ENCODE results near the gene IREB2. TPM values are rescaled to one million over a fixed set of nuclear protein-coding genes. Genes with fewer than 3 reads are reported as not detected.
"Not testable (repeated sequence)": the region's sequence is repeated elsewhere in the genome, so short reads cannot be mapped to it uniquely, and the experiment has no call there.

IREB2 gene
- total RNA-seq, 1 experiment from 2014 or later = 86.4 TPM

DNA sequence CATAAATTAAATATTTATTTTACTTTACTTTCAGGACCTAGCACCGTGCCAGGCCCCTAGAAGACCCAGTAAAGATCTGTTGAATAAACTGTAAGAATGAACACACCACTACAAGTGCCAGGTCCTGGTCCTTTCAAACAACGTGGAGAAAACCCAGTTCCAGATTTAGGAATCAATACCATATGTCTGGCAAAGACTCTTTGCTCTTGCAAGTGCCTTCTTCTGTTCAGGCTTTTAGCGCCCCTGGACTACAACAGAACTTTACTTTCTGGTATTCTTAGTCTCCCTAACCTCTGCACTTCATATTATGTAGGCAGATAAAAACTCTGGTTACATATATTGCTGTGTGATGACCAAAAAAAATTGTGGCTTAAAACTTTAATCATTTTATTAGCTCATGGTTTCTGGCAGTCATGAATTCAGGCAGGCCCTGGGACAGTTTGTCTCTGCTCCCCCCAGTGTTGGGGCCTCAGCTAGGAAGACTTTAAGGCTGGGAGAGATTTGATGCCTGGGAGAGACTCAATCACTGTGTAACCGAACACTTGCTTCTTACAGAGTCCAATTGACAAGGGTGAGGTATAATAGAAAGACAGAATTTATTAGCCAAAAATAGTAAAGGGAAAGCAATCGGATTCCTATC lies 99.4 kb downstream of the IREB2 start:
- intact Hi-C loops (cut with micrococcal nuclease; ENCODE audit: unreplicated experiment) = no loop called here
- no peak for TF ChIP-seq EZH2 (IDR thresholded peaks at IDR 0.05; ENCODE audit: borderline replicate concordance, low read depth, low read length, poor library complexity, severe bottlenecking)
- TF ChIP-seq, protein P1, sequence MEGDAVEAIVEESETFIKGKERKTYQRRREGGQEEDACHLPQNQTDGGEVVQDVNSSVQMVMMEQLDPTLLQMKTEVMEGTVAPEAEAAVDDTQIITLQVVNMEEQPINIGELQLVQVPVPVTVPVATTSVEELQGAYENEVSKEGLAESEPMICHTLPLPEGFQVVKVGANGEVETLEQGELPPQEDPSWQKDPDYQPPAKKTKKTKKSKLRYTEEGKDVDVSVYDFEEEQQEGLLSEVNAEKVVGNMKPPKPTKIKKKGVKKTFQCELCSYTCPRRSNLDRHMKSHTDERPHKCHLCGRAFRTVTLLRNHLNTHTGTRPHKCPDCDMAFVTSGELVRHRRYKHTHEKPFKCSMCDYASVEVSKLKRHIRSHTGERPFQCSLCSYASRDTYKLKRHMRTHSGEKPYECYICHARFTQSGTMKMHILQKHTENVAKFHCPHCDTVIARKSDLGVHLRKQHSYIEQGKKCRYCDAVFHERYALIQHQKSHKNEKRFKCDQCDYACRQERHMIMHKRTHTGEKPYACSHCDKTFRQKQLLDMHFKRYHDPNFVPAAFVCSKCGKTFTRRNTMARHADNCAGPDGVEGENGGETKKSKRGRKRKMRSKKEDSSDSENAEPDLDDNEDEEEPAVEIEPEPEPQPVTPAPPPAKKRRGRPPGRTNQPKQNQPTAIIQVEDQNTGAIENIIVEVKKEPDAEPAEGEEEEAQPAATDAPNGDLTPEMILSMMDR (conservative IDR thresholded peaks at IDR 0.05; ENCODE audit: low read depth, low read length) = no peak
- CTCF ChIA-PET = interaction anchor here (0.5 kb wide), 1 partner anchor 1457 kb away, joined by 6 read pairs; no protein-coding TSS in a partner anchor
- H3K4me3 ChIP-seq (ENCODE audit: low read depth, low read length, poor library complexity, severe bottlenecking) = no peak overlapping the region
- no peaks in the 10 kb centered on the region for H3K9me3 ChIP-seq (ENCODE audit: low read depth, low read length, poor library complexity, severe bottlenecking)
- H3K4me1 ChIP-seq (ENCODE audit: insufficient read depth, low read length, poor library complexity, severe bottlenecking) = peaks cover 6% of the 10 kb centered on the region
- DNase-seq (ENCODE audit: low spot score) = no peak
- H3K27ac ChIP-seq (ENCODE audit: low read depth, low read length, poor library complexity, severe bottlenecking) = no peak overlapping the region
- BruUV-seq (replicated peaks) = no TSS peak
- POLR2A ChIA-PET (ENCODE audit: low non-redundant PET) = no interaction called here
- no peaks in the 10 kb centered on the region for H3K27me3 ChIP-seq (replicated peaks; ENCODE audit: insufficient read depth, low read depth, low read length, poor library complexity)
- H3K36me3 ChIP-seq (ENCODE audit: insufficient read depth, low read length, poor library complexity, severe bottlenecking) = peaks cover 5% of the 10 kb centered on the region

DNA sequence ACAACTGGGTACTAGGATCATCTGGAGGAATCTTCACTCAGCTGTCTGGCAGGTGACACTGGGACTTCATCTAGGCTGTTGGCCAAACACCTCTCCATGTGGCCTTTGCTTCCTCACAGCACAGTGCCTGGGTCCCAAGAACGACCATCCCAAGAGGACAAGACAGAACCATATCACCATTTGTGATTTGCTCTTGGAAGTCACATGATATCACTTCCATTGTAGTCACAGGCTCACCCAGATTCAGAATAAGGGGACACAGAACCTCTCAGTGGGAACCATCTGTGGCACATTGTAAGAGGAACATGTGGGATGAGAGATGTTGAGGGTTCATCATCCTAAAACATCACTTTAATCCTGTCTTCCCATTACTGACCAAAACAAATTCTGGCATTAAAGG lies 100.3 kb downstream of the IREB2 start:
- Histone ChIP-seq H3K4me1 (ENCODE audit: insufficient read depth, low read length, poor library complexity, severe bottlenecking) (peaks cover 6% of the 10 kb centered on the region), H3K9me3 (ENCODE audit: low read depth, low read length, poor library complexity, severe bottlenecking) (no peaks in the 10 kb centered on the region), H3K36me3 (ENCODE audit: insufficient read depth, low read length, poor library complexity, severe bottlenecking) (peaks cover 15% of the 10 kb centered on the region), H3K4me3 (ENCODE audit: low read depth, low read length, poor library complexity, severe bottlenecking) (no peak overlapping the region), H3K27ac (ENCODE audit: low read depth, low read length, poor library complexity, severe bottlenecking) (no peak overlapping the region), H3K27me3 (replicated peaks; ENCODE audit: insufficient read depth, low read depth, low read length, poor library complexity) (no peaks in the 10 kb centered on the region)
- ChIA-PET POLR2A (ENCODE audit: low non-redundant PET) (no interaction called here), CTCF (no interaction called here)
- intact Hi-C loops (cut with micrococcal nuclease; ENCODE audit: unreplicated experiment) = no loop called here
- TF ChIP-seq, protein P1 (conservative IDR thresholded peaks at IDR 0.05; ENCODE audit: low read depth, low read length) = no peak
- TF ChIP-seq EZH2 (IDR thresholded peaks at IDR 0.05; ENCODE audit: borderline replicate concordance, low read depth, low read length, poor library complexity, severe bottlenecking) = no peak
- no peak for DNase-seq (ENCODE audit: low spot score)
- BruUV-seq (replicated peaks) = no TSS peak

DNA sequence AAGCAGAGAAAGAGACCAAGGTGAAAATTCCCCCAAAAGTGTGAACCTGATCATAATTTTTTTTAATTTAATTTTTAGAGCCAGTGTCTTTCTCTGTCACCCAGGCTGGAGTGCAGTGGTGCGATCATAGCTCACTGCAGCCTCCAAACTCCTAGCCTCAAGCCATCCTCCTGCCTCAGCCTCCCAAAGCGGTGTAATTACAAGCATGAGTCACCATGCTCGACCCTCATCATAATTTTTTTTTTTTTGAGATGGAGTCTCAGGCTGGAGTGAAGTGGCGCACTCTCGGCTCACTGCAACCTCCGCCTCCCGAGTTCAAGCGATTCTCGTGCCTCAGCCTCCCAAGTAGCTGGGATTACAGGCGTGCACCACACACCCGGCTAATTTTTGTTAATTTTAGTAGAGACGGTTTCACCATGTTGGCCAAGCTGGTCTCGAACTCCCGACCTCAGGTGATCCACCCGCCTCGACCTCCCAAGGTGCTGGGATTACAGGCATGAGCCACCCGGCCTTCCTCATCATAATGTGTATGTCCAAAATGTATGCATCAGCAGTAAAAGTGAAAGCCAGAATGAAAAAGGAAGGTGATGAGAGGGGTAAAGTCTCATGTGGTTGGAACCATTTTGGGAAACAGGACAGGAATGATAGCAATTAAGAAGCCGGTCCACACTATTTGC lies 101.6 kb downstream of the IREB2 start:
- H3K4me1 ChIP-seq (ENCODE audit: insufficient read depth, low read length, poor library complexity, severe bottlenecking); CTCF ChIA-PET; DNase-seq (ENCODE audit: low spot score); intact Hi-C loops (cut with micrococcal nuclease; ENCODE audit: unreplicated experiment); H3K9me3 ChIP-seq (ENCODE audit: low read depth, low read length, poor library complexity, severe bottlenecking); POLR2A ChIA-PET (ENCODE audit: low non-redundant PET); H3K27me3 ChIP-seq (replicated peaks; ENCODE audit: insufficient read depth, low read depth, low read length, poor library complexity): not testable (repeated sequence)
- TSS peak; percentile 87 for BruUV-seq (replicated peaks)
- H3K36me3 ChIP-seq (ENCODE audit: insufficient read depth, low read length, poor library complexity, severe bottlenecking) = peaks cover 27% of the 10 kb centered on the region
- peak overlapping the region; percentile 92 for H3K4me3 ChIP-seq (ENCODE audit: low read depth, low read length, poor library complexity, severe bottlenecking)
- peak overlapping the region; percentile 99 for H3K27ac ChIP-seq (ENCODE audit: low read depth, low read length, poor library complexity, severe bottlenecking)
